AG09319 (cell line): ENCODE measurements around the gene CEP43.

ENCODE experiments used
- DNase-seq: peaks from one replicate; pipeline ENCODE4 v3.0.0-alpha.2; 2010; ENCODE audit warnings: low read depth; ENCODE audit errors: extremely low read depth
- TF ChIP-seq, protein P1 (sequence below): IDR thresholded peaks from 2 replicates; pipeline ENCODE4 v1.5.1; 2011; ENCODE audit warnings: low read depth, mild to moderate bottlenecking, inconsistent platforms, low read length, moderate library complexity

CEP43 gene

DNA sequence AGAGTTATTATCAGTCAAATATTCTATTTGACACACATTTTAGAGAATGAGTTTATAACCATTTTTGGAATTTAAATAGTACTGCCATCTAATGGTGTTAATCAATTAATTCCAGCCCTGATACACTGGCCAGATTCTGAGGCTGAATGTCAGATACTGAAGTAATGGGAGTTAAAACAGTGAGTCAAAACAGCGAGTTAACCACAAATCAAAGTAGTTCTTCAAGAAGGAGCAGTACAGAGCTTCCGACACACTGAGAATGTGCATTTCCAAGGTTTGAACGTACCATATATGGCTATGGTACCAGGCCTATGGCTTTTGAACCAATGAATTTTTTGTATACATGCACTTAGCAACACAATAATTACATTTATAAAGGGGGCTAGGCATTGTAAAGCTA is 11.3 kb upstream of the CEP43 start:
- DNase-seq = no peak
- TF ChIP-seq, protein P1, sequence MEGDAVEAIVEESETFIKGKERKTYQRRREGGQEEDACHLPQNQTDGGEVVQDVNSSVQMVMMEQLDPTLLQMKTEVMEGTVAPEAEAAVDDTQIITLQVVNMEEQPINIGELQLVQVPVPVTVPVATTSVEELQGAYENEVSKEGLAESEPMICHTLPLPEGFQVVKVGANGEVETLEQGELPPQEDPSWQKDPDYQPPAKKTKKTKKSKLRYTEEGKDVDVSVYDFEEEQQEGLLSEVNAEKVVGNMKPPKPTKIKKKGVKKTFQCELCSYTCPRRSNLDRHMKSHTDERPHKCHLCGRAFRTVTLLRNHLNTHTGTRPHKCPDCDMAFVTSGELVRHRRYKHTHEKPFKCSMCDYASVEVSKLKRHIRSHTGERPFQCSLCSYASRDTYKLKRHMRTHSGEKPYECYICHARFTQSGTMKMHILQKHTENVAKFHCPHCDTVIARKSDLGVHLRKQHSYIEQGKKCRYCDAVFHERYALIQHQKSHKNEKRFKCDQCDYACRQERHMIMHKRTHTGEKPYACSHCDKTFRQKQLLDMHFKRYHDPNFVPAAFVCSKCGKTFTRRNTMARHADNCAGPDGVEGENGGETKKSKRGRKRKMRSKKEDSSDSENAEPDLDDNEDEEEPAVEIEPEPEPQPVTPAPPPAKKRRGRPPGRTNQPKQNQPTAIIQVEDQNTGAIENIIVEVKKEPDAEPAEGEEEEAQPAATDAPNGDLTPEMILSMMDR = no peak

DNA sequence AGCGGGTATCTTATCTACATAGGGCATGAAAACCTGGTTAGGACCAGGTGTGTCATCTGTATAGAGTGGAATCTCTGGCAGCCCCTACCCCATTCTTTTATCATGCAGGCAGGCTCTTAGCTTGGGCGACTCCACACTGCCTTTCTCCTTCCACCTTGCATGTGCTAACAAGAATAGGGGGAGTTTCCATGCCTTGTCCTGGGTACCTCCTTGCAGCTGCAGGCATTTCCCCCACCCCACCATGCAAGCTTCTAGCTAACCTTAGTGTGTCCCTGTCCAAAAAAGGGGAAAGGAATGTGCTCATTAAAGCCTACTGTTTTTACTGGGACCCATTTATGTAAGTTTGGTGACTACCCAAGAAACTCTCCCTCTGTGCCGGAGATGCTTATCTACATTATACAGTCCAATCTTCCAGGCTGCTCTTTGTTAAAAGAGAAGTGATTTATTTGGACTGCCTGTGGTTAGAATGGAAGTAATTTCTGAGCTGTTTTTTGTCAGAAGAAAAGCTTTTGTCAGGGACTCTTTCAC is 10.5 kb upstream of the CEP43 start:
- DNase-seq = no peak
- TF ChIP-seq, protein P1 = no peak

DNA sequence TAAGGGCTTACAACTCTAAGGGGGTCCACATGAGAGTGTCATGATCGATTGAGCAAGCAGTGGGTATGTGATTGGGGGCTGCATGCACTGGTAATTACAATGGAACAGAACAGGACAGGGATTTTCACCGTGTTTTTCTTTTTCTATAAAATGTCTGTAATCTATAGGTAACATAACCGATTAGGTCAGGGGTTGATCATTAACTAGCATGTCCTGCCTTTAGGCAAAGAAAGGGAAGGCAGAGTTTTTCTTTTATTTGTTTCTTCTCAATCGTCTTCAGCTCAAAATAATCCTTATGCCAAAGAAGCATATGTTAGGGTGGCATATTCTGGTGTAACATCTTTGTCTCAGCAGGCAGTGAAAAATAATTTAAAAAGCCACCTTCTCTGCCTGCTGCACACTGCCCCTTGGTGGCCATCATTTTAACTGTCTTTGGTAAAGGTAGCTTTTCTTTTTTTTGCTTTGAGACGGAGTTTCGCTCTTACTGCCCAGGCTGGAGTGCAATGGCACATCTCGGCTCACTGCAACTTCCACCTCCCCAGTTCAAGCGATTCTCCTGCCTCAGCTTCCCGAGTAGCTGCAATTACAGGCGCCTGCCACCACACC is 9.7 kb upstream of the CEP43 start:
- TF ChIP-seq, protein P1 = peak; percentile 47
- no peak for DNase-seq

DNA sequence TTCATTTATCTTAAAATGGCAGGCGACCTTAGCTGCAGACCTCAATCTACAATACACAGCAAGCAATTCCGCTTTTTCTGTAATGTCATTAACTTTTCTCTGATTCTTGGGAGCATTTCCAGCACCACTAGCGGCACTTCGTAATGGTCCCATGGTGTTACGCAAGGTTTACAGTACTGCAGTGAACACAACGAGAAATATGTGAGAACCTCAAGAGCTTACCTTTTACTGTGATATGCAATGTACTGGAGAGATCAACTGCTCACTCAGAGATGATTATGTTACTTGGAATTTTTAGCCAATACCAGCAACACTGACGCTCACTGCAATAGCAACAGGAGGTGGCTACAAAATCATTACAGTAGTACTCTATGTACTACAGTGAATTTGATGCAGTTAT is 2.8 kb upstream of the CEP43 start:
- TF ChIP-seq, protein P1 = no peak
- no peak for DNase-seq

DNA sequence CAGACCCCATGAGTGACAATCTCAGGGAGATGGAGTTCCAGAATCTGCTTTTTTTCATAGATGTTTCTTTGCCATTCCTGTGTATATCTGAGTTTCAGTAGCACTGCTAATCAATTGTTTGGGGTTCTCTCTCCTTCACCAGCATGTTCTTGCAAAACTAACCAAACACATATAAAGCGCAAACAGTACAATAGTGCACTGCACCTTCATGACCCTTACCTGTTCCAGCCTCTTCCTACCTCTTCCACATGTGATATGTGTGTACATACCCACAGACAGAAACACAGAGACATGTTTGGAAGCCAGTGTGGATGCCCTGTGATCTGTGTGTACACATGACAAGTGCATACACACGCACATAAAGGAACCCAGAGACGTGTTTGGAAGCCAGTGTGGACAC is 1.8 kb upstream of the CEP43 start:
- DNase-seq = no peak
- TF ChIP-seq, protein P1 = no peak

DNA sequence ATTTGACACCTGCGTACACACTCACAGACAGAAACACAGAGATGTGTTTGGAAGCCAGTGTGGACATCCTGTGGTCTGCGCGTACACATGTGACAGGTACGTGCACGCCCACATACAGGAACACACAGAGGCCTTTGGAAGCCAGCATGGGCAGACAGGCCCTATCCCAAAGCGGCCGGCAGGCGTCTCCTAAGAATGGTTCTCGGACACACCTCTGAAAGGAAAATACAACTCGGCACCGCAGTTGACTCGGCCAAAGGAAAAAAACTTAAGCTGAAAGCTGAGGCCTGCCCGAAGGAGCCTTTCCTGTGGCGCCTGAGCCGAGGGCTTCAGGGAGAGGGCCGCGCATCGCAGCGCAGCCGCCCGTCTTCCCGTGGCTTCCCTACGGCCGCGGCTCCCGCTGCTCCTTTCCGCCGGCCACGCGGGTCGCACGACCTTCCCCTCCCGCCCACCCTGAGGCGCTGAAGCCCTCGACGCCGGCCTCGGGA is 1.4 kb upstream of the CEP43 start:
- DNase-seq = no peak
- TF ChIP-seq, protein P1 = peak; percentile 55

DNA sequence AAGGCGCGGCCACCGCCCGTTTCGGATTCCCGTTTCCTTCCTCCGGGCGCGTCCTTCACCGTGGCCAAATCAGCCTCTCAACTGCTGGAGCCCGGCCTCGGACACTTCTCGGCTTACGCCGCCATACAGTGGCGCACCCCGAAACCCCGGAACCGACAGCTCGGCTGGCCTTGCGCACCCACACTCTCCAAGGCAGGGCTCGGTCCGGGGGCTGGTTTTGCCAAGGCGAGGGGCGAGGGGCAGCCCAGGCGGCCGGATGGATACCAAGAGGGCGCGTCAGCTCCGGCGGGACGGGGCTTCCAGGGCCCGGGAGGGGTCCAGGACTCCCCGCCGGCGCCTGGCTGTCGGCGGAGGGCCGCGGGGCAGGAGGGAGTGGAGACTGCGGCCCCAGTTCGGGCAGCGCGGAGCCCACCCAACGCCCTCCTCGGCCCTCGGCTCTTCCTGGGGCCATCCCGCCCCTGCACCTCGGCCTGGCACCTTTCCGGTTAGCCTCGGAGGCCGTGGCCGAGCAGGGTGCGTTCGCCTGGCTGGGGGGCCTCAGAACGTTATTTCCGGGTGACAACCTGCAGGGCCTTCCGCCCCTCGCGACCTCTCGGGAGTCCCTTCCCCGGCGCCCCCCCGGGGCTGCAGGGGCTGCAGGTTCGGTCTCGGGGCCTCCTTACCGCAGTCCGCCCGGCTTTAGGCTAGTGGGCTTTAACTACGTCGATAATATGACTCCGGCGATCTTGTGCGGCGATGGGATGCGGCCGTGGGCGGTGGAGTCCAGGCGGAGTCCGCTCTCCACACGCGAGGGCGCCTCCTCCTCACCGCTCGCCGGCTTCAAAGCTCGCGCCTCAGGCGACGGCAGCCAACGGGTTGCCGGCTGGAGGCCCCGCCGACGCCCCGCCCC is 697 bp upstream of the CEP43 start:
- no peak for DNase-seq
- TF ChIP-seq, protein P1 = no peak
